H1 (cell line): ENCODE results near the gene LHFPL3. TPM values are rescaled to one million over a fixed set of nuclear protein-coding genes. Genes with fewer than 3 reads are reported as not detected.

ENCODE experiments used
- CTCF ChIA-PET: fragments of 300-600 bp; sonication (Branson Sonifier 250); formaldehyde crosslinking; loops from one replicate; lab custom pipeline; 2021; ENCODE audit not compliant: partially characterized antibody; lab: Charles Lee
- POLR2A ChIA-PET: fragments of 300-600 bp; sonication (Branson Sonifier 250); formaldehyde crosslinking; loops from one replicate; lab custom pipeline; 2021; ENCODE audit warnings: inconsistent platforms; ENCODE audit not compliant: partially characterized antibody; lab: Charles Lee
- DNase-seq, 2 experiments: peaks; one replicate each; pipeline versions ENCODE4 v3.0.0 to v3.0.0-alpha.2; 2010 to 2022; ENCODE audit warnings: low spot score in 2 of 2, low read depth in 1 of 2, mixed read lengths in 1 of 2
- FAIRE-seq: peaks from 2 replicates; lab custom pipeline; 2011; peaks lifted over from hg19 to GRCh38; lab: Jason Lieb, UNC
- H2AFZ ChIP-seq: 2 replicates; pipeline ENCODE4 v1.8.1; 2012; ENCODE audit warnings: low read length, inconsistent platforms
- H2AK5ac ChIP-seq: 2 replicates; pipeline ENCODE4 v1.6.1; 2013; ENCODE audit warnings: low read depth, low read length
- H2BK120ac ChIP-seq: replicated peaks from 2 replicates; pipeline ENCODE3; 2013; ENCODE audit warnings: low read depth, low read length, inconsistent platforms
- H2BK12ac ChIP-seq: 2 replicates; pipeline ENCODE4 v1.6.1; 2013; ENCODE audit warnings: low read depth, low read length
- H2BK15ac ChIP-seq: 2 replicates; pipeline ENCODE4 v1.6.1; 2013; ENCODE audit warnings: low read length
- H2BK20ac ChIP-seq: 2 replicates; pipeline ENCODE4 v1.6.1; 2013; ENCODE audit warnings: low read length
- H2BK5ac ChIP-seq: 2 replicates; pipeline ENCODE4 v1.6.1; 2013; ENCODE audit warnings: low read depth, low read length
- H3K14ac ChIP-seq: 2 replicates; pipeline ENCODE4 v1.6.1; 2013; ENCODE audit warnings: inconsistent platforms; ENCODE audit not compliant: insufficient read length
- H3K18ac ChIP-seq: 2 replicates; pipeline ENCODE4 v1.6.1; 2013; ENCODE audit warnings: low read length; ENCODE audit errors: extremely low read depth
- H3K23ac ChIP-seq: 2 replicates; pipeline ENCODE4 v1.6.1; 2013; ENCODE audit warnings: inconsistent platforms; ENCODE audit not compliant: insufficient read length
- H3K23me2 ChIP-seq: 2 replicates; pipeline ENCODE4 v1.6.1; 2013; ENCODE audit warnings: low read depth, low read length
- H3K27ac ChIP-seq: 2 replicates; pipeline ENCODE4 v1.6.1; 2011; ENCODE audit warnings: low read depth, low read length, inconsistent platforms
- H3K27me3 ChIP-seq, 4 experiments: replicated peaks in 1 of 4; 1 replicate in 1 of 4; 2 replicates in 3 of 4; pipeline versions ENCODE4 v1.6.1 to v1.8.1; 2011 to 2013; ENCODE audit warnings: low read length in 3 of 4, mild to moderate bottlenecking in 3 of 4, inconsistent platforms in 2 of 4, mixed read lengths in 2 of 4, moderate library complexity in 1 of 4; ENCODE audit not compliant: control insufficient read depth in 3 of 4, insufficient read depth in 3 of 4; ENCODE audit errors: extremely low read depth in 1 of 4
- H3K36me3 ChIP-seq, 4 experiments: 2 replicates each; pipeline versions ENCODE4 v1.6.1 to v1.8.1; 2011 to 2013; ENCODE audit warnings: mild to moderate bottlenecking in 4 of 4, low read length in 3 of 4, moderate library complexity in 2 of 4, control low read depth in 1 of 4, inconsistent platforms in 1 of 4; ENCODE audit not compliant: insufficient read depth in 4 of 4, control insufficient read depth in 2 of 4
- H3K4ac ChIP-seq: replicated peaks from 2 replicates; pipeline ENCODE3; 2013; ENCODE audit warnings: low read length, low read depth, mixed read lengths, inconsistent platforms; ENCODE audit not compliant: insufficient read length
- H3K4me1 ChIP-seq, 4 experiments: replicated peaks in 1 of 4; 1 replicate in 1 of 4; 2 replicates in 3 of 4; pipeline versions ENCODE4 v1.6.1 to v1.8.1; 2011 to 2013; ENCODE audit warnings: low read length in 3 of 4, inconsistent platforms in 2 of 4, mixed read lengths in 1 of 4; ENCODE audit not compliant: insufficient read depth in 4 of 4, control insufficient read depth in 3 of 4
- H3K4me2 ChIP-seq, 2 experiments: 2 replicates each; pipeline versions ENCODE4 v1.6.1 to v1.8.1; 2011 to 2013; ENCODE audit warnings: low read depth in 2 of 2, low read length in 2 of 2, control low read depth in 1 of 2, inconsistent platforms in 1 of 2, mild to moderate bottlenecking in 1 of 2; ENCODE audit not compliant: insufficient read depth in 1 of 2
- H3K4me3 ChIP-seq, 4 experiments: fragments of 200-600, 300-600 bp in 1 of 4; sonication (generic), shearing (Covaris generic), sonication (Bioruptor Twin) in 1 of 4; 2 replicates each; pipeline versions ENCODE4 v1.5.1 to v1.8.1; 2011 to 2016; ENCODE audit warnings: low read length in 4 of 4, low read depth in 3 of 4, control low read depth in 2 of 4, inconsistent platforms in 2 of 4, mild to moderate bottlenecking in 2 of 4, mixed read lengths in 1 of 4, moderate library complexity in 1 of 4; ENCODE audit not compliant: insufficient read depth in 2 of 4; ENCODE audit errors: extremely low read depth in 1 of 4
- H3K56ac ChIP-seq: replicated peaks from 2 replicates; pipeline ENCODE3; 2013; ENCODE audit warnings: low read depth, mild to moderate bottlenecking, mixed read lengths, low read length, inconsistent platforms; ENCODE audit not compliant: insufficient read length
- H3K79me1 ChIP-seq: 2 replicates; pipeline ENCODE4 v1.6.1; 2013; ENCODE audit warnings: low read depth, low read length, control low read depth
- H3K79me2 ChIP-seq, 2 experiments: 2 replicates each; pipeline versions ENCODE4 v1.6.1 to v1.8.1; 2012 to 2013; ENCODE audit warnings: low read length in 2 of 2, mild to moderate bottlenecking in 2 of 2, inconsistent platforms in 1 of 2; ENCODE audit not compliant: insufficient read depth in 2 of 2, control insufficient read depth in 1 of 2
- H3K9ac ChIP-seq, 4 experiments: replicated peaks in 1 of 4; 1 replicate in 1 of 4; 2 replicates in 3 of 4; pipeline versions ENCODE4 v1.6.1 to v1.8.1; 2011 to 2013; ENCODE audit warnings: low read depth in 3 of 4, low read length in 3 of 4, control low read depth in 2 of 4, mild to moderate bottlenecking in 2 of 4, moderate library complexity in 2 of 4, inconsistent platforms in 1 of 4; ENCODE audit errors: extremely low read depth in 1 of 4
- H3K9me3 ChIP-seq, 2 experiments: 2 replicates each; pipeline versions ENCODE4 v1.6.1 to v1.8.1; 2012 to 2013; ENCODE audit warnings: mild to moderate bottlenecking in 2 of 2, moderate library complexity in 2 of 2, control low read depth in 1 of 2, inconsistent platforms in 1 of 2, low read depth in 1 of 2, low read length in 1 of 2, mixed read lengths in 1 of 2; ENCODE audit not compliant: insufficient read depth in 2 of 2
- H4K20me1 ChIP-seq, 2 experiments: replicated peaks in 1 of 2; 2 replicates each; pipeline versions ENCODE3 to v1.8.1; 2011 to 2013; ENCODE audit warnings: inconsistent platforms in 2 of 2, low read length in 2 of 2, mild to moderate bottlenecking in 1 of 2; ENCODE audit not compliant: insufficient read depth in 2 of 2, control insufficient read depth in 1 of 2
- H4K5ac ChIP-seq: 2 replicates; pipeline ENCODE4 v1.6.1; 2013; ENCODE audit warnings: low read length, low read depth, mixed read lengths, inconsistent platforms; ENCODE audit not compliant: insufficient read length
- H4K8ac ChIP-seq: 2 replicates; pipeline ENCODE4 v1.8.0; 2013; ENCODE audit warnings: mild to moderate bottlenecking, moderate library complexity, low read length, inconsistent platforms; ENCODE audit not compliant: insufficient read depth; ENCODE audit errors: extremely low read depth
- H4K91ac ChIP-seq: replicated peaks from 2 replicates; pipeline ENCODE3; 2013; ENCODE audit warnings: low read length, mixed read lengths, inconsistent platforms; ENCODE audit not compliant: insufficient read length
- CHD2 ChIP-seq: IDR thresholded peaks from 2 replicates; pipeline ENCODE4 v1.6.1; 2012; ENCODE audit warnings: low read length, improper control_type of control experiment
- SUZ12 ChIP-seq: fragments of 200-600 bp; sonication (generic); IDR thresholded peaks from 2 replicates; pipeline ENCODE4 v1.6.1; 2012; ENCODE audit warnings: mild to moderate bottlenecking, inconsistent platforms, low read length, moderate library complexity, mixed read lengths
- WGBS, 2 experiments: shearing (Covaris generic) in 1 of 2; methylation state at CpG; one replicate each; pipeline versions ENCODE4 v1.1.6 to v1.1.7; 2013 to 2015; ENCODE audit warnings: low lambda C conversion rate in 2 of 2, mixed read lengths in 2 of 2, inconsistent platforms in 1 of 2, low coverage in 1 of 2, missing lambda C conversion rate in 1 of 2; ENCODE audit not compliant: insufficient replicate concordance in 2 of 2, insufficient coverage in 1 of 2, insufficient read length in 1 of 2; ENCODE audit errors: extremely low coverage in 1 of 2, missing lambda C conversion rate in 1 of 2; 5-methylcytosine and 5-hydroxymethylcytosine counted together
- polyA plus RNA-seq, 7 experiments: library from polyadenylated mRNA; depleted of rRNA in 3 of 7; stranded (reverse) in 5 of 7; unstranded in 2 of 7; fragments of >200 nt in 5 of 7; fragments of 200-250 nt in 2 of 7; gene quantifications; 1 replicate in 5 of 7; 2 replicates in 1 of 7; 4 replicates in 1 of 7; pipeline versions ENCODE4 v1.2.1 to v1.2.3, GENCODE V29; 2011 to 2013; ENCODE audit warnings: missing spikeins in 2 of 7, mixed read lengths in 2 of 7
- total RNA-seq: library from RNA; stranded (reverse); fragmentation: NEBNext Ultra II Directional; extraction: Animal tissue kit (Norgen Biotek cat#: 25700); gene quantifications from 2 replicates; pipeline ENCODE4 v1.2.1, GENCODE V29; 2021

The LHFPL3 gene
- total and polyA plus RNA-seq, 2 of the 8 experiments (the other 6 are each of a cell fraction or from before 2014, with no cell fraction given) = 0.24 to 0.50 TPM

DNA sequence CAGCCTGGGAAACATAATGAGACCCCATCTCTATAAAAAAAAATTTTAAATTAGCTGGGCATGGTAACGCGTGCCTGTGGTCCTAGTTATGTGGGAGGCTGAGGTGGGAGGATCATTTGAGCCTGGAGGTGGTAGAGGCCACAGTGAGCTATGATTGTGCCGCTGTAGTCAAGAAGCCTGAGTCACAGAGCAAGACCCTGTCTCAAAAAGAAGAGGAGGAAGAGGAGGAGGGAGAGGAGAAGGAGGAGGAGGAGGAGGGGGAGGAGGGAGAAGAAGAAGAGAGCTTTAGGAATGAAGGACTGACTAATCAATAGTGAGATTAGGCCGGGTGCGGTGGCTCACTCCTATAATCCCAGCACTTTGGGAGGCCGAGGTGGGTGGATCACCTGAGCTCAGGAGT lies 573.8 kb downstream of the LHFPL3 start:
- CTCF ChIA-PET = interaction anchor here (1.3 to 3.1 kb wide), 4 partner anchors 16 to 54 kb away, joined by 3 to 19 read pairs (median 8); no protein-coding TSS in a partner anchor
- no peak for TF ChIP-seq SUZ12
- no peak for TF ChIP-seq CHD2
- WGBS, 2 experiments = 96% methylated on average over 6 of the region's 6 CpGs; no CpG with 5 or more reads in 1 of the 2 experiments

More for the DNA sequence above, 573.8 kb downstream of the LHFPL3 start:
- Histone ChIP-seq H2BK20ac (no peak overlapping the region), H3K4me3 (no peak overlapping the region), H3K27me3 (no peaks in the 10 kb centered on the region; a peak in 1 of 7 replicates), H3K79me2 (no peaks in the 10 kb centered on the region), H3K23ac (no peak overlapping the region), H2BK5ac (no peak overlapping the region), H2BK12ac (no peak overlapping the region), H3K79me1 (no peaks in the 10 kb centered on the region), H4K8ac (no peak overlapping the region), H3K27ac (no peak overlapping the region), H2AFZ (no peak overlapping the region), H4K91ac (no peak overlapping the region), H2BK15ac (no peak overlapping the region), H2BK120ac (no peak overlapping the region), H3K36me3 (no peaks in the 10 kb centered on the region), H3K18ac (no peak overlapping the region), H3K4me2 (no peak overlapping the region), H3K14ac (no peak overlapping the region), H3K9ac (no peak overlapping the region), H2AK5ac (no peak overlapping the region), H4K20me1 (no peaks in the 10 kb centered on the region), H3K4me1 (no peaks in the 10 kb centered on the region), H3K23me2 (no peaks in the 10 kb centered on the region), H3K9me3 (no peaks in the 10 kb centered on the region), H3K4ac (no peak overlapping the region), H3K56ac (no peak overlapping the region), H4K5ac (no peak overlapping the region)
- DNase-seq (no peak), FAIRE-seq (no peak)
- POLR2A ChIA-PET = no interaction called here
